GM12878 (cell line): ENCODE data around the gene MAP4K4. TPM values are rescaled to one million over a fixed set of nuclear protein-coding genes. Genes with fewer than 3 reads are reported as not detected.

Source experiments
- ATAC-seq: fragments of 200-7000 bp; cut with Tn5 transposase; 3 replicates; pipeline ENCODE4 v1.9.1; 2020; ENCODE audit warnings: mild to moderate bottlenecking, moderate library complexity
- BruUV-seq: library from RNA; stranded (reverse); fragments of 400-500 nt; replicated peaks from 2 replicates; lab custom pipeline; 2021; lab: Mats Ljungman, UMichigan
- CTCF ChIA-PET: fragments of 300-600 bp; sonication (Branson Sonifier 250); formaldehyde crosslinking; extraction: SDS; loops from one replicate; lab custom pipeline; 2021; ENCODE audit warnings: inconsistent platforms; lab: Yijun Ruan, JAX
- POLR2A ChIA-PET: fragments of 350-600 bp; formaldehyde crosslinking; extraction: SDS; loops from one replicate; lab custom pipeline; 2021; ENCODE audit warnings: inconsistent platforms; lab: Charles Lee
- RAD21 ChIA-PET: fragments of 300-600 bp; sonication (Branson Sonifier 250); formaldehyde crosslinking; loops from one replicate; lab custom pipeline; 2023; ENCODE audit warnings: antibody characterized with exemption; ENCODE audit not compliant: unreplicated experiment; lab: Charles Lee
- SMC1A ChIA-PET: fragments of 300-600 bp; sonication (Branson Sonifier 250); formaldehyde crosslinking; loops from one replicate; lab custom pipeline; 2023; ENCODE audit not compliant: unreplicated experiment, uncharacterized antibody; lab: Charles Lee
- DNase-seq: peaks from one replicate; pipeline ENCODE4 v3.0.0-alpha.2; 2011; ENCODE audit warnings: low read depth, low spot score
- FAIRE-seq: peaks from 3 replicates; lab custom pipeline; 2011; peaks lifted over from hg19 to GRCh38; lab: Jason Lieb, UNC
- H2AFZ ChIP-seq: 2 replicates; pipeline ENCODE4 v1.6.0; 2011; ENCODE audit warnings: low read depth, low read length, control low read depth; ENCODE audit not compliant: control insufficient read depth
- H3K27ac ChIP-seq: 2 replicates; pipeline ENCODE4 v1.5.1; 2011; ENCODE audit warnings: control low read depth; ENCODE audit not compliant: control insufficient read depth, insufficient read depth
- H3K27me3 ChIP-seq, 2 experiments: replicated peaks in 1 of 2; 2 replicates each; pipeline versions ENCODE4 v1.6.0 to v1.6.1; 2011; ENCODE audit warnings: low read length in 1 of 2; ENCODE audit not compliant: control insufficient read depth in 2 of 2, insufficient read depth in 2 of 2
- H3K36me3 ChIP-seq, 2 experiments: 2 replicates each; pipeline ENCODE4 v1.5.1; 2011; ENCODE audit warnings: low read length in 1 of 2; ENCODE audit not compliant: control insufficient read depth in 2 of 2, insufficient read depth in 2 of 2
- H3K4me1 ChIP-seq: 2 replicates; pipeline ENCODE4 v1.6.1; 2011; ENCODE audit warnings: mild to moderate bottlenecking, low read length, moderate library complexity, mixed read lengths; ENCODE audit not compliant: control insufficient read depth, insufficient read depth
- H3K4me2 ChIP-seq: 2 replicates; pipeline ENCODE4 v1.6.0; 2011; ENCODE audit warnings: control low read depth; ENCODE audit not compliant: control insufficient read depth, insufficient read depth
- H3K4me3 ChIP-seq: fragments of 200-600 bp; sonication (generic); 2 replicates; pipeline ENCODE4 v1.5.1; 2016
- H3K79me2 ChIP-seq: 2 replicates; pipeline ENCODE4 v1.6.0; 2011; ENCODE audit warnings: low read length; ENCODE audit not compliant: control insufficient read depth, insufficient read depth
- H3K9ac ChIP-seq: 2 replicates; pipeline ENCODE4 v1.8.0; 2011; ENCODE audit warnings: low read length, control low read depth, mixed read lengths; ENCODE audit not compliant: control insufficient read depth, insufficient read depth
- H3K9me3 ChIP-seq: replicated peaks from 3 replicates; pipeline ENCODE4 v1.5.1; 2011; ENCODE audit warnings: mild to moderate bottlenecking, low read length; ENCODE audit not compliant: control insufficient read depth, insufficient read depth
- H4K20me1 ChIP-seq: 2 replicates; pipeline ENCODE4 v1.6.0; 2011; ENCODE audit not compliant: control insufficient read depth, insufficient read depth
- BMI1 ChIP-seq: fragments of 450-650 bp; IDR thresholded peaks from 2 replicates; pipeline ENCODE4 v1.6.1; 2016; ENCODE audit warnings: mild to moderate bottlenecking, moderate library complexity, borderline replicate concordance
- HDAC6 ChIP-seq: fragments of 200-600 bp; sonication (generic); IDR thresholded peaks from one replicate; pipeline ENCODE4 v1.8.0; 2017; ENCODE audit warnings: antibody characterized with exemption; ENCODE audit not compliant: unreplicated experiment
- IRF5 ChIP-seq: fragments of 450-650 bp; IDR thresholded peaks from 2 replicates; pipeline ENCODE4 v1.6.1; 2017; ENCODE audit warnings: borderline replicate concordance
- RAD21 ChIP-seq: IDR thresholded peaks from 2 replicates; pipeline ENCODE4 v1.6.1; 2011; ENCODE audit warnings: mild to moderate bottlenecking, low read depth, low read length, moderate library complexity; ENCODE audit not compliant: insufficient read depth
- SUZ12 ChIP-seq: fragments of 200-600 bp; sonication (generic); IDR thresholded peaks from one replicate; pipeline ENCODE4 v1.6.1; 2018; ENCODE audit warnings: antibody characterized with exemption, mild to moderate bottlenecking; ENCODE audit not compliant: unreplicated experiment
- TCF7 ChIP-seq: IDR thresholded peaks from 2 replicates; pipeline ENCODE4 v1.6.1; 2014; ENCODE audit warnings: antibody characterized with exemption, borderline replicate concordance
- WGBS: methylation state at CpG from one replicate; pipeline ENCODE4 v1.1.6; 2016; ENCODE audit warnings: low lambda C conversion rate; ENCODE audit not compliant: insufficient replicate concordance, insufficient coverage; ENCODE audit errors: missing lambda C conversion rate; 5-methylcytosine and 5-hydroxymethylcytosine counted together
- in situ Hi-C: fragments of 300-500 bp; cut with MboI; formaldehyde crosslinking; loops from 9 replicates; pipeline ENCODE4 v1.14.3; 2018; ENCODE audit warnings: mixed read lengths
- intact Hi-C: fragments of 100-400 bp; cut with micrococcal nuclease; formaldehyde crosslinking; loops from one replicate; pipeline ENCODE4 v1.14.2; 2022; ENCODE audit not compliant: unreplicated experiment
- polyA plus RNA-seq, 11 experiments: library from polyadenylated mRNA; depleted of rRNA in 4 of 11; unstranded in 6 of 11; stranded (reverse) in 5 of 11; fragments of >200 nt; fragmentation: Nextera tagmentation in 4 of 11; fragmentation: Illumina TruSeq in 1 of 11; extraction: Ambion mirVana in 4 of 11; extraction: Trizol in 1 of 11; gene quantifications; 1 replicate in 1 of 11; 2 replicates in 10 of 11; pipeline versions ENCODE4 v1.2.1 to v1.2.3, GENCODE V29; 2011 to 2016; ENCODE audit warnings: inconsistent platforms in 2 of 11, missing spikeins in 2 of 11, low read depth in 1 of 11
- total RNA-seq, 4 experiments: library from RNA; depleted of rRNA in 3 of 4; stranded (reverse); fragments of >200 nt in 3 of 4; fragmentation: Illumina TruSeq in 1 of 4; extraction: Trizol in 1 of 4; gene quantifications; 2 replicates each; pipeline versions ENCODE4 v1.2.1 to v1.2.3, GENCODE V29; 2013 to 2021
- TF ChIP-seq, protein P1 (sequence below): fragments of 450-650 bp; conservative IDR thresholded peaks from 2 replicates; pipeline ENCODE4 v1.6.1; 2017; ENCODE audit warnings: mild to moderate bottlenecking, moderate library complexity

Gene MAP4K4
- total and polyA plus RNA-seq, 10 of the 15 experiments (the other 5 are each of a cell fraction or from before 2014, with no cell fraction given), result 1.9 to 50.4 (median 9.7) TPM

GRCh38 chr2:101841679-101842327 lies 144.3 kb downstream of the MAP4K4 start:
- Histone ChIP-seq H3K36me3 (peaks cover 0 to 1% of the 10 kb centered on the region in 2 experiments; a peak in 1 of 4 replicates), H3K9me3 (no peaks in the 10 kb centered on the region), H3K4me1 (no peaks in the 10 kb centered on the region), H3K9ac (no peak overlapping the region), H3K27ac (no peak overlapping the region), H2AFZ (no peak overlapping the region), H3K27me3 (no peaks in the 10 kb centered on the region), H4K20me1 (no peaks in the 10 kb centered on the region), H3K79me2 (no peaks in the 10 kb centered on the region), H3K4me2 (no peak overlapping the region), H3K4me3 (no peak overlapping the region)
- in situ Hi-C loops (no loop called here), intact Hi-C loops (no loop called here)
- RAD21 ChIA-PET, result interaction anchor here (1.7 kb wide), 1 partner anchor 32 kb away, joined by 6 read pairs; no protein-coding TSS in a partner anchor
- SMC1A ChIA-PET, result interaction anchor here (1.0 to 1.2 kb wide), 2 partner anchors 9 to 10 kb away, joined by 3 to 4 read pairs; no protein-coding TSS in a partner anchor
- DNase-seq (no peak), FAIRE-seq (no peak), ATAC-seq (no peak)
- TF ChIP-seq RAD21 (no peak), IRF5 (no peak), BMI1 (no peak), HDAC6 (no peak), SUZ12 (no peak), TCF7 (no peak)
- TF ChIP-seq, protein P1, sequence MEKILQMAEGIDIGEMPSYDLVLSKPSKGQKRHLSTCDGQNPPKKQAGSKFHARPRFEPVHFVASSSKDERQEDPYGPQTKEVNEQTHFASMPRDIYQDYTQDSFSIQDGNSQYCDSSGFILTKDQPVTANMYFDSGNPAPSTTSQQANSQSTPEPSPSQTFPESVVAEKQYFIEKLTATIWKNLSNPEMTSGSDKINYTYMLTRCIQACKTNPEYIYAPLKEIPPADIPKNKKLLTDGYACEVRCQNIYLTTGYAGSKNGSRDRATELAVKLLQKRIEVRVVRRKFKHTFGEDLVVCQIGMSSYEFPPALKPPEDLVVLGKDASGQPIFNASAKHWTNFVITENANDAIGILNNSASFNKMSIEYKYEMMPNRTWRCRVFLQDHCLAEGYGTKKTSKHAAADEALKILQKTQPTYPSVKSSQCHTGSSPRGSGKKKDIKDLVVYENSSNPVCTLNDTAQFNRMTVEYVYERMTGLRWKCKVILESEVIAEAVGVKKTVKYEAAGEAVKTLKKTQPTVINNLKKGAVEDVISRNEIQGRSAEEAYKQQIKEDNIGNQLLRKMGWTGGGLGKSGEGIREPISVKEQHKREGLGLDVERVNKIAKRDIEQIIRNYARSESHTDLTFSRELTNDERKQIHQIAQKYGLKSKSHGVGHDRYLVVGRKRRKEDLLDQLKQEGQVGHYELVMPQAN, result no peak
- 36% methylated on average over 5 of the region's 5 CpGs for WGBS
- no TSS peak for BruUV-seq
- CTCF ChIA-PET, result interaction anchor here (0.9 to 3.0 kb wide), 4 partner anchors 11 to 423 kb away, joined by 3 to 15 read pairs (median 4); no protein-coding TSS in a partner anchor
- POLR2A ChIA-PET, result interaction anchor here (0.6 kb wide), 1 partner anchor 138 kb away, joined by 3 read pairs; no protein-coding TSS in a partner anchor
